ENCODE data around the gene GPRC5C. TPM values are rescaled to one million over a fixed set of nuclear protein-coding genes. Genes with fewer than 3 reads are reported as not detected.

The GPRC5C gene
- total and polyA plus RNA-seq, 2 of the 13 experiments (the other 11 are each of a cell fraction or from before 2014, with no cell fraction given) = 85.6 to 300 TPM

GRCh38 chr17:74442670-74443515 is 11.0 kb downstream of the GPRC5C start (continued):
- peak; percentile 12; the same call in 1 of the 2 replicates for TF ChIP-seq ZC3H4 (CRISPR knock-in tag; IDR thresholded peaks at IDR 0.05; ENCODE audit: borderline replicate concordance)
- peak; percentile 77 for TF ChIP-seq MAX (IDR thresholded peaks at IDR 0.05)
- TF ChIP-seq MIXL1 (CRISPR knock-in tag; IDR thresholded peaks at IDR 0.05) = peak; percentile 90
- TF ChIP-seq SATB2 (CRISPR knock-in tag; IDR thresholded peaks at IDR 0.05) = peak; percentile 76; the same call in 1 of the 2 replicates
- peak; percentile 96 for TF ChIP-seq ZNF501 (CRISPR knock-in tag; IDR thresholded peaks at IDR 0.05)
- TF ChIP-seq ETS1 (CRISPR knock-in tag; IDR thresholded peaks at IDR 0.05) = no peak
- no peak for TF ChIP-seq HNRNPK (IDR thresholded peaks at IDR 0.05; ENCODE audit: low read depth, low read length, poor library complexity, severe bottlenecking)
- peak; percentile 98 for TF ChIP-seq MTA1 (CRISPR knock-in tag; IDR thresholded peaks at IDR 0.05; ENCODE audit: borderline replicate concordance)
- peak; percentile 62 for TF ChIP-seq ZNF143 (CRISPR knock-in tag; IDR thresholded peaks at IDR 0.05)
- no peak; the same call in 1 of the 2 replicates for TF ChIP-seq ZNF678 (CRISPR knock-in tag; IDR thresholded peaks at IDR 0.05)
- TF ChIP-seq ZNF879 (CRISPR knock-in tag; IDR thresholded peaks at IDR 0.05) = no peak
- TF ChIP-seq SP5 (CRISPR knock-in tag; IDR thresholded peaks at IDR 0.05; ENCODE audit: borderline replicate concordance, low read depth) = peak; percentile 92
- peak; percentile 75 for TF ChIP-seq CBX1 (IDR thresholded peaks at IDR 0.05; ENCODE audit: low read depth)
- no peak for TF ChIP-seq ZNF674 (CRISPR knock-in tag; IDR thresholded peaks at IDR 0.05; ENCODE audit: low read depth)
- no peak; the same call in 1 of the 2 replicates for TF ChIP-seq KAT7 (CRISPR knock-in tag; IDR thresholded peaks at IDR 0.05; ENCODE audit: borderline replicate concordance)
- peak; percentile 87; the same call in 1 of the 2 replicates for TF ChIP-seq KAT8 (CRISPR knock-in tag; IDR thresholded peaks at IDR 0.05)
- TF ChIP-seq RNF2 (conservative IDR thresholded peaks at IDR 0.05; ENCODE audit: low read depth) = no peak
- peak; percentile 100 for TF ChIP-seq ZNF740 (CRISPR knock-in tag; IDR thresholded peaks at IDR 0.05)
- TF ChIP-seq HMGA1 (CRISPR knock-in tag; conservative IDR thresholded peaks at IDR 0.05) = no peak
- TF ChIP-seq ZBTB42 (CRISPR knock-in tag; IDR thresholded peaks at IDR 0.05) = no peak
- TF ChIP-seq, protein P1, sequence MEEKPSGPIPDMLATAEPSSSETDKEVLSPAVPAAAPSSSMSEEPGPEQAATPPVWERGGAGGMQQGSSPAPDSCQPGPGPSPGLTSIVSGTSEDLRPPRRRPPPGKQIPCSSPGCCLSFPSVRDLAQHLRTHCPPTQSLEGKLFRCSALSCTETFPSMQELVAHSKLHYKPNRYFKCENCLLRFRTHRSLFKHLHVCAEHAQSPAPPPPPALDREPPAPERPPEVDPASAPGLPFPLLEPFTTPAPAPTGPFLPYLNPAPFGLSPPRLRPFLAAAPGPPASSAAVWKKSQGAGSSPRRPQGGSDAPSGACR (CRISPR knock-in tag; IDR thresholded peaks at IDR 0.05) = peak; percentile 89
- peak; percentile 98 for TF ChIP-seq ZFX (CRISPR knock-in tag; IDR thresholded peaks at IDR 0.05; ENCODE audit: low read depth)
- peak; percentile 7; the same call in 1 of the 2 replicates for TF ChIP-seq ZBTB21 (CRISPR knock-in tag; IDR thresholded peaks at IDR 0.05)
- peak; percentile 85 for TF ChIP-seq ZSCAN9 (CRISPR knock-in tag; IDR thresholded peaks at IDR 0.05; ENCODE audit: borderline replicate concordance)
- TF ChIP-seq SRY (CRISPR knock-in tag; IDR thresholded peaks at IDR 0.05) = no peak; the same call in 1 of the 2 replicates
- TF ChIP-seq, protein P2, sequence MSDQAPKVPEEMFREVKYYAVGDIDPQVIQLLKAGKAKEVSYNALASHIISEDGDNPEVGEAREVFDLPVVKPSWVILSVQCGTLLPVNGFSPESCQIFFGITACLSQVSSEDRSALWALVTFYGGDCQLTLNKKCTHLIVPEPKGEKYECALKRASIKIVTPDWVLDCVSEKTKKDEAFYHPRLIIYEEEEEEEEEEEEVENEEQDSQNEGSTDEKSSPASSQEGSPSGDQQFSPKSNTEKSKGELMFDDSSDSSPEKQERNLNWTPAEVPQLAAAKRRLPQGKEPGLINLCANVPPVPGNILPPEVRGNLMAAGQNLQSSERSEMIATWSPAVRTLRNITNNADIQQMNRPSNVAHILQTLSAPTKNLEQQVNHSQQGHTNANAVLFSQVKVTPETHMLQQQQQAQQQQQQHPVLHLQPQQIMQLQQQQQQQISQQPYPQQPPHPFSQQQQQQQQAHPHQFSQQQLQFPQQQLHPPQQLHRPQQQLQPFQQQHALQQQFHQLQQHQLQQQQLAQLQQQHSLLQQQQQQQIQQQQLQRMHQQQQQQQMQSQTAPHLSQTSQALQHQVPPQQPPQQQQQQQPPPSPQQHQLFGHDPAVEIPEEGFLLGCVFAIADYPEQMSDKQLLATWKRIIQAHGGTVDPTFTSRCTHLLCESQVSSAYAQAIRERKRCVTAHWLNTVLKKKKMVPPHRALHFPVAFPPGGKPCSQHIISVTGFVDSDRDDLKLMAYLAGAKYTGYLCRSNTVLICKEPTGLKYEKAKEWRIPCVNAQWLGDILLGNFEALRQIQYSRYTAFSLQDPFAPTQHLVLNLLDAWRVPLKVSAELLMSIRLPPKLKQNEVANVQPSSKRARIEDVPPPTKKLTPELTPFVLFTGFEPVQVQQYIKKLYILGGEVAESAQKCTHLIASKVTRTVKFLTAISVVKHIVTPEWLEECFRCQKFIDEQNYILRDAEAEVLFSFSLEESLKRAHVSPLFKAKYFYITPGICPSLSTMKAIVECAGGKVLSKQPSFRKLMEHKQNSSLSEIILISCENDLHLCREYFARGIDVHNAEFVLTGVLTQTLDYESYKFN (CRISPR knock-in tag; conservative IDR thresholded peaks at IDR 0.05) = peak; percentile 99

All from HepG2 (cell line).